ENCODE measurements around the gene BTRC. TPM values are rescaled to one million over a fixed set of nuclear protein-coding genes. Genes with fewer than 3 reads are reported as not detected.
"Not testable (repeated sequence)": the region's sequence is repeated elsewhere in the genome, so short reads cannot be mapped to it uniquely, and the experiment has no call there.

The BTRC gene
- polyA plus RNA-seq, 3 donors: 22.0 to 25.3 (median 23.7) TPM

DNA sequence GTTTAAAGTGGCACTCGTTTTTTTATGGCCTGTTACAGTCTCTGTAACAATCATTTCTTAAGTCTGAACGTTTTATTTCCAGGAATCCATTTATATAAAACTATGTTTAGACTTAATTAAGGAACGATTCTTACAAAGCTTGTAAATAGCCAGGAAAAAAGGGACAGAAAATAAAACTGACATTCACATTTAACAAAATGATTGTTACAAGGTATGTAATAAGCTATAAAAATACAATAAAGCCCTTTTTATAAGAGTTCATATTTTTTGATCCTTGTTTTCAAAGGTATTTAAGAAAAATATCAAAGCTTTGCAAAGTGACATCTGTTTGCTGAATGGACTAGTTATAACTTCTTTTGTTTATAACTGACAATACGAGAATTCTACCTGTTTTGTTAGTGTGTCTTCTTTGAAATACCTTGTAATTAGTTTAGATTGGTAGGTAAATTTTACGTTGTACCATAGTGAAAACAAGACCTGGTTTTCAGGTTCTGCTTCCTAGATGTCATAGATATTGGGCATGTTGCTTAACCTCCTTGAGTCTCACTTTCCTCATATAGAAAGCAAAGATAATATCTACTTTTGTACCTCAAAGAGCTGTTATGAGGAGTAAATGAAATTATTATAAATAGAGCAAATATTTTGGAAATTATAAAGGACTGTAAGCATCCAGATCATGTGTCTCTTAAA lies 25.8 kb downstream of the BTRC start:
- DNase-seq: no peak

- DNase-seq: no peak
These were observed 26.5 kb downstream of the BTRC start for GRCh38 chr10:101380353-101381017.

DNA sequence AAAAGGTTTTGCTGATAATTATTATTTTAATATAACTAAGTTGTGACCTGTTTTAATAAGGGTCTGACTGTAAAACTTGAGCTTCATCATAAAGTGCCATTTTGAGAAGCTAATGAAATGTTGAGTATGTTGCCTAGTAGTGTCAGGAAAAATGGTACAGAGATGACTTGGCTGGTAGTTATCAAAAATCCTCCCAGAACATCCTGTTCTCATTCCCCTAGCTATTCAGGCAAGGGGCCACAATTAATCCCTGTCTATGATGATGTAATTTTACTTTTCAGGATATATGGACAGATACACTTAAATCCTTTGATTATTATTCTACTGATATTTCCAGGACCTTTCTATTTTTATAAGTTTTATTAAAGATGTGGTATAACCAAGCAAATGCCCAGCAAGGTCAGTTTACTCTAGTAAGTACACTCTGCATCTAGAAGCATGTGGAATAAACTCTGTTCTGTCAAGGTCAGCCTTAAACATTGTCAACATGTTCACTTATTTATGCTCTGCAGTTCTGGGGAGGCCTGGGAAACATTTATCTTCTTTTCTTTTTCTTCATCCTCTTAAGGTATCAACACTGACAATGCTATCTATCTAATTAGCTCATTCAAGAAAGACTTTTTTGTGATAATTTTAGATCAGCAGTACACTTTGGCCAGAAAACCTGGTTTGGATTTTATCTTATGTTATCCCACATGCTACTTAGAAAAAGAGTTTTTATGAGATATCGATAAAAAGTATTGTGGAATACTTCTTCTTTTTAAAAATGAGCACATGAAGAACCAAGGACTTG lies 32.1 kb downstream of the BTRC start:
- no peak for DNase-seq

GRCh38 chr10:101386659-101387259 lies 32.8 kb downstream of the BTRC start:
- DNase-seq: no peak

DNA sequence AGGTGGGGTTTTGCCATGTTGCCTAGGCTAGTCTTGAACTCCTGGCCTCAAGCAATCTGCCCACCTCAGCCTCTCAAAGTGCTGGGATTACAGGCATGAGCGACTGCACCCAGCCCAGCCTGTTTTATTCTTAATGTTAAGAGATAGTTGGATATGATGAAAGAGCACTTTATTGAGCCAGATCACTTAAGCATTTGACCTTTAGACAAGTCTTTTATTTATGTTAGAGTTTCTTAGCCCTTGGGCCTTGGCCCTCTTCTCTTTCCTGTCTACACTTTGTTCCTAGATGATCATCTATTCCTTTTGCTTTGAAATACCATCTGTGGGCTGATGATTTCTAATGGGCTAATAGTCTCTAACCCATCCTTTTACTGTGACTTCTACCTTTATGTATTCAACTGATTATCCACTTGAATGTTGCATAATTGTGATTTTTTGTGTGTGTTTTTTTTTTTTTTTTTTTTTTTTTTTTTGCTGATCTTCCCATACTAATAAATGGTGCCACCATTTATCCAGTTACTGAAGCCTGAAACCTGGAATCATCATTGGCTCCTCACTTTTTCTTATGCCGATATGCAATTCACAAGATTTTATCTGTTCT lies 34.8 kb downstream of the BTRC start:
- no peak for DNase-seq

- DNase-seq: not testable (repeated sequence)
These were observed 35.6 kb downstream of the BTRC start for GRCh38 chr10:101389532-101389931.

GRCh38 chr10:101389986-101390531 lies 36.1 kb downstream of the BTRC start:
- no peak for DNase-seq

DNA sequence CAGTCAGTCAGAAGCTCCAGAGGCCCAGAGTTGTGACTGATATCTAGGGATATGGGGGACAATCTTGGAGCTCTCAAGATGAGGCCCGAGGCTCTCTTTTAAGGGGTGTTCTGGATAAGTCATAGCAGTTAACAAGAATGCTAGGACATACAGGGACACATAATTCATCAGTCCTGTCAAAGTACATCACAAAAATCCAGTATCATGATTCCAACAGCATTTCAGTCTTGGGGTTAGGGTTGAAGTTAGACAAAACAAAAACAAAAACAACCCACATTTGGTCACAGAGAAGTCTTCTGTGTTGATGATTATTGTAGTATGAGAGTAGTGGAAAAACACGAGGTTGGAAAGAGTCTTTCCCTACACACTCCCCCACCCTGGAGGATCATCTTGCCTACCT lies 39.4 kb downstream of the BTRC start:
- DNase-seq: no peak

- DNase-seq: no peak
These were observed 40.7 kb downstream of the BTRC start for GRCh38 chr10:101394524-101395133.

DNA sequence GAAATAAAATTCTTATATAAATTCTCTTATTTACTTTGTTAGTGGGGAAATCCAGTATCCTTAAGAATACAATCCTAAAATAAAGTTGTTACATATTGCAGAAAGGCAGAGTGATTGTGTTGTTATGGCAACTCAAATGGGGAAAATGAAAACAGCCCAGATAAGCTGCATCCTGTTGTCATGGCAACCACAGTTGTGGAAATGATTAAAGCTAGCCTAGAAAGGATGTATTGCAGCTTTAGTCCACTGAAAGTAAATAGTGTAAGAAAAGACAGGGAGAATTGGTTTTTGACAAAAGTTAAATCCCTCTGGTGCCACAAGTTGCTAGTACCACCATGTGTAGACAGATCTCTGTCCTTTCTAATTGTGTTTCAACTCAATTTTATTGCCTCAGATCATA lies 43.2 kb downstream of the BTRC start:
- peak; percentile 62 for DNase-seq

DNA sequence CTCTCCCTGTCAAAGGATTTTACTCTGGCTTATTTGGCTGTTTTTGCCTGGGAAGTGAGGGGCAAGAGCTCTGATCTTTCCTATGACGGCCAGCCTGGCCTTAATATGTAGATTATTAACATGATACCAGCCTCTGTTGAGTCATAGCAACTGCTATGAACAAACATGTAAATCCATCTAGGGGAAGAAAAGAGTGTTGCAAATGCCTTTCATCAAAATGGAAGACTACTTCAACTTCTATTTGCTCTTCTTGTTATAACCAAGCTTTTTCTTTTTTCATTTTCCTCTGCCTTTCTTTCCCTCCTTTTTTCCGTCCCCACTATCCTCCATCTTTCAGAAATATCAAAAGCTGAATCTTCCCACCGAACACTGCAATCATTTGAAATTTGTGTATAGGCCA lies 46.6 kb downstream of the BTRC start:
- no peak for DNase-seq

DNA sequence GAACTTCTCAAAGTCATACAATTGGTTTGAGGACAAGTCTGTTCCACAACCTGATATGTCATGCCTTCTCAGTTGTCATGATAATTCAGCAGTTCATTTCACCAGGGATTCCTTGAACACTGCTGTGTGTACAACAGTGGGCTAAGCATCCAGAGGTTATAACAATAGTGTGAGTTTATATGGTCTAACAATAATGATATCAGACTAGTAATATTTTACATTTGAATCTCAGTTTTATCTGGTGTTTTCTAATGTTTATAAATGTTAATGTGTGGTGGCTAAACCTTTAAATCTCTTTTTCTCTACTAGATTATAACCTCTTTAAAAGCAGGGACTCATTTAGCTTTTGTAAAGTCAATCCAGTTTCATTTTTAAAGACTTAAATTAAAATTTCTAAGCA lies 48.7 kb downstream of the BTRC start:
- DNase-seq: no peak

- no peak for DNase-seq
These were observed 49.2 kb downstream of the BTRC start for GRCh38 chr10:101403161-101403560.

GRCh38 chr10:101405001-101405400 lies 51.0 kb downstream of the BTRC start:
- DNase-seq: no peak

DNA sequence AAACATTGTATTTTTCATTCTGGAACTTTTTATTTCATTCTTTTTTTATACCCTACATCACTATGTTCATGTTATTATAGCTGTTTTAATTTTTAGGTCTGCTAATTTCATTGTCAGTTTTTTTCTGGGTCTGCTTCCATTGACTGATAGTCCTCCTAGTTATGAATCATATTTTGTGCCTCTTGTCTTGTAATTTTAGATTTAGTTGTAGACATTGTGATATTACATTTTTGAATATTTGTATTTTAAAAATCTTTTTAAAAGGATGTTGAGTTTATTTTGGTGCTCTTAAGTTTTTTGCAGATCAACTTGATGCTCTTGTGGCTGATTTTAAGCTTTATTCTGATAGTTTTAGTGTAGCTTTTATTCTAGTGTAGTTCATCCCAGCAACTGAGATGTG lies 57.6 kb downstream of the BTRC start:
- DNase-seq: no peak

DNA sequence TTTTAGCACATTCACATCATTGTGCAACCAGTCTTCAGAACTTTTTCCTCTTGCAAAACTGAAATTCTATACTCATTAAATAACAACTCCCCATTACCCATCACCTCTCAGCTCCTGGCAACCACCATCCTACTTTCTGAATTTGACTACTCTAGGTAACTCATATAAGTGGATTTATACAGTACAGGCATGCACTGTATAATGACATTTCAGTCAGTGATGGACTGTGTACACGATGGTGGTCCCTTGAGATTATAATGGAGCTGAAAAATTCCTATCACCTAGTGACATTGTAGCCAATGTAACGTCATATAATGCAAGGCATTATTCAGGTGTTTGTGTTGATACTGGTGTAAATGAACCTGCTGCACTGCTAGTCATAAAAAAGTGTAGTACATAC lies 60.1 kb downstream of the BTRC start:
- no peak for DNase-seq

GRCh38 chr10:101415884-101416283 lies 61.9 kb downstream of the BTRC start:
- no peak for DNase-seq

- not testable (repeated sequence) for DNase-seq
These were observed 68.0 kb downstream of the BTRC start for GRCh38 chr10:101421967-101422366.

GRCh38 chr10:101425535-101425934 lies 71.6 kb downstream of the BTRC start:
- no peak for DNase-seq

DNA sequence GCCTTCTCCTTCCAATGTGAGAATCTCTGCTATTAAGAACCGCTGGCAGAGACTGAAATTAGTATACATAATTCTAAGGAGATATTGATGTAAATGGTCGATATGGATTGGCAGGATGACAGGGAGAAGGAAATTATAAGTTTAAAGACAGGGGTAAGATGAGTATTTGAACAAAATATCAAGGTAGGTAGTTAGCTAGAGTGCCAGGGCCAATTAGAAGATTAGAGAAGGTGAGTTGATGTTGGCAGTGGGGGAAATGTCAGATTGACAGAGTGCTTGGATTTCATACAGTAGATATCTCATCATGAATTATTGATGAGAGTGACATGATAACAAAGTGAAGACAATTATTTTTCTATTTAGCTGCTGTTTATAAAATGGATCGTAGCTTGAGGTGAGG lies 74.1 kb downstream of the BTRC start:
- no peak for DNase-seq

DNA sequence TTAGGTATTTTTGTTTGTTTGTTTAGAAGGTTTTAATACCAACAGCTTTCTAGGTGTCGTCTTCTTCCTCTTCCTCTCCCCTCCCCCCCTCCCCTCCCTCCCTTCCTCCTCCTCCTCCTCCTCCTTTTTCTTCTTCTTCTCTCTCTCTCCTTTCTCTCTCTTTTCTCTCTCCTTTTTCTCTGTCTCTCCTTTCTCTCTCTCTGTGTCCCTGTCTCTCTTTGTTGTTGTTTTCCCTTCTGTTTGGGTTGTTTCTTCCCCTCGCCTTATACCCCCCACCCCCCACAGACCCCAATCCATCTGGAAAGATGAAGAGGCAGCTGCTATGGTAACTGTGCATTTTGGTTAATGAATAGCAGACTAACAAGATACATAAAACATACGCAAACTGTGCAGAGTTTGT lies 75.5 kb downstream of the BTRC start:
- no peak for DNase-seq

Measured in renal pelvis (tissue), 4 donors.